Tibial nerve (tissue), 3 donors: ENCODE data around the gene VIPR2.

Source experiments
- CTCF ChIP-seq, 5 experiments: fragments of 200-600 bp in 3 of 5; fragments of 450-650 bp in 2 of 5; sonication (generic) in 3 of 5; IDR thresholded peaks; one replicate each; pipeline ENCODE4 v1.5.1; 2016 to 2019; ENCODE audit warnings: antibody characterized with exemption in 5 of 5, mild to moderate bottlenecking in 3 of 5, moderate library complexity in 2 of 5
- POLR2A ChIP-seq, 2 donors: fragments of 450-650 bp; IDR thresholded peaks; one replicate each; pipeline ENCODE4 v1.6.1; 2017; ENCODE audit warnings: antibody characterized with exemption in 2 of 2, mild to moderate bottlenecking in 2 of 2, moderate library complexity in 2 of 2

GRCh38 chr7:159193543-159194090 lies 49.0 kb upstream of the VIPR2 start:
- TF ChIP-seq CTCF (IDR thresholded peaks at IDR 0.05) (no peak), POLR2A (IDR thresholded peaks at IDR 0.05) (no peak)
